Measurements from ENCODE around the gene HNRNPUL1. TPM values are rescaled to one million over a fixed set of nuclear protein-coding genes. Genes with fewer than 3 reads are reported as not detected.
"Not testable (repeated sequence)": the region's sequence is repeated elsewhere in the genome, so short reads cannot be mapped to it uniquely, and the experiment has no call there.

Gene HNRNPUL1
- total RNA-seq, 1 donor = 114 TPM

DNA sequence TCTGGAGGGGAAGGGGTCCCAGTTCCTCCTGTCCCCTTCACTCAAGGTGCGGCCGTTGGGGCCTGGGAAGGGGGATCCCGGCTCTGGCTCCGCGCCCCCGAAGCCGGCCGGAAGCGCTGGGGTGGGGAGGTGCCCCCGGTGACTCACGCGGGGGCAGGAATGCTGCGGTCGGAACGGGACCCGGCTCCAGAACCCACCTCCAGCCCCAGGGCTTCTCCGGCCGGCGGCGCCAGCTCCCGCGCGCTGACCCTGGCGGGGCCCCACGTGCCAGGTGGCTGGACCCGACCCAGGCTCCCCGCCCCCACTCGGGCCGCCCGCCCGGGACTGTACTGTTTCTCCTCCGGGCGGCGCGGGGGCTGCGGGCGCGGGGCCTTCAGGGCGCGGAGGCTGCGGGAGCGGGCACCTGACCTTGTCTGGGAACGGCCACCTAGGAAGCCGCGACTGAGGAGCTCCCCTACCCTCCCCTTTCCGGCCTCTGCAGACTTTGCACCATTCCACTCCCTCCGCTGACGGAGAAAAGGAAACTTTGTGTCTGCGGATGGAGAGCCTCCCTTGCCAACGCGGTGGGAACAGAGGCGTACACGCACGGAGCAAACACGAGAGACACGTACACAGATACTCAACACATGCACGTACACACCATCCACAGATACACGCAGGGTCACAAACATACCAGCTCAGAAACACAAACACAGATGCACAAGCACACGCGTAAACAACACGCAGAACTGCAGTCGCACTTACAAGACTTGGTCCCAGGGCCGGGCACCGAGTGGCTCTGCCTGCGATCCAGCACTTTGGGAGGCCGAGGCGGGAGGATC lies 37.9 kb upstream of the HNRNPUL1 start:
- Histone ChIP-seq H3K9me3 (ENCODE audit: low read depth, low read length) (no peaks in the 10 kb centered on the region), H2AFZ (ENCODE audit: low read length) (no peak overlapping the region), H4K20me1 (ENCODE audit: insufficient read depth, low read length) (peaks cover 3% of the 10 kb centered on the region), H3K79me2 (ENCODE audit: insufficient read depth, low read length) (peaks cover 74% of the 10 kb centered on the region), H3K27ac (ENCODE audit: low read depth, low read length) (peak overlapping the region; percentile 95), H3K36me3 (ENCODE audit: insufficient read depth, low read length) (peaks cover 77% of the 10 kb centered on the region), H3K4me1 (ENCODE audit: insufficient read depth, low read length) (peaks cover 53% of the 10 kb centered on the region), H3K27me3 (ENCODE audit: insufficient read depth, low read length) (no peaks in the 10 kb centered on the region), H3K4me3 (ENCODE audit: insufficient read depth, low read length) (peak overlapping the region; percentile 64), H3K4me2 (ENCODE audit: insufficient read depth, low read length) (peak overlapping the region; percentile 74)
- no peak for TF ChIP-seq CTCF (IDR thresholded peaks at IDR 0.05; ENCODE audit: extremely low read depth, low read depth, low read length)
- DNase-seq (ENCODE audit: insufficient read length, low spot score, missing footprints) = peak; percentile 95

DNA sequence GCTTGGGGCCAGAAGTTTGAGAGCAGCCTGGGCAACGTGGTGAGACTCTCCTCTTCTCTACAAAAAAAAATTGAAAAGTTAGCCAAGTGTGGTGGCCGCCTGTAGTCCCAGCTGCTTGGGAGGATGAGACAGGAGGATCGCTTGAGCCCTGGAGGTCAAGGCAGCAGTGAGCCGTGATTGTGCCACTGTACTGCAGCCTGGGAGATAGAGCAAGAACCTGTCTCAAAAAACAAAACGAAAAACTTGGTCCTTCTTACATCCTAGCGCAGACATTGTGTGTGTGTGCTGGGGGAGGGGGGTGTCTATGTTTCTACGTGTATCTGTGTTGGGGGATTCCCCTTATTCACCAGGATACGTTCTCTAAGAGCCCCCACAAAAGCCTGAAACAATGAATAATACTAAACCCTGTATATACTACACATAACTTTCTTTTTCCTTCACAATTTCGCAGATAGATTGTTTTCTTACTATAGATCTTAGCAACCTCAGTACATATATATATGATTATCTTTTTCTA lies 37.2 kb upstream of the HNRNPUL1 start:
- H3K27ac ChIP-seq (ENCODE audit: low read depth, low read length) = peak overlapping the region; percentile 95
- no peak for DNase-seq (ENCODE audit: insufficient read length, low spot score, missing footprints)
- peaks cover 46% of the 10 kb centered on the region for H3K4me1 ChIP-seq (ENCODE audit: insufficient read depth, low read length)
- no peaks in the 10 kb centered on the region for H3K9me3 ChIP-seq (ENCODE audit: low read depth, low read length)
- H3K4me2 ChIP-seq (ENCODE audit: insufficient read depth, low read length) = peak overlapping the region; percentile 74
- peaks cover 70% of the 10 kb centered on the region for H3K79me2 ChIP-seq (ENCODE audit: insufficient read depth, low read length)
- H3K36me3 ChIP-seq (ENCODE audit: insufficient read depth, low read length) = peaks cover 76% of the 10 kb centered on the region
- H4K20me1 ChIP-seq (ENCODE audit: insufficient read depth, low read length) = peaks cover 3% of the 10 kb centered on the region
- no peak overlapping the region for H3K4me3 ChIP-seq (ENCODE audit: insufficient read depth, low read length)
- no peak overlapping the region for H2AFZ ChIP-seq (ENCODE audit: low read length)
- no peak for TF ChIP-seq CTCF (IDR thresholded peaks at IDR 0.05; ENCODE audit: extremely low read depth, low read depth, low read length)
- H3K27me3 ChIP-seq (ENCODE audit: insufficient read depth, low read length) = no peaks in the 10 kb centered on the region

DNA sequence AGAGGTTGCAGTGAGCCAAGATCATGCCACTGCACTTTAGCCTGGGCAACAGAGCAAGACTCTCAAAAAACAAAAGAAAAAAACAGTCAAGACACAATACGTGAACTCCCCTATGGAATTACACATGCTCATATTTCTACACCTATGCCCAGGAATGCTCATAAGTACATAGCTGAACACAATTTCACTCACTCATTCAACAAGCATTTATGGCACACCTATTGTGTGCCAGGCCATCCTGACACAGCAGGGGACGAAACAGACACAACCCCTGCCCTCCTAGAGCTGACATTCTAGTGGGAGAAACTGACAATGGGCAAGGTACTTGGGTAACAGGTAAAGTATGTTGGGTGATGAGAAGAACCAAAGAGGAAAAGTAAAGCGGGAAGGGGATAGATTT lies 35.7 kb upstream of the HNRNPUL1 start:
- Histone ChIP-seq H3K4me2 (ENCODE audit: insufficient read depth, low read length) (no peak overlapping the region), H3K4me1 (ENCODE audit: insufficient read depth, low read length) (peaks cover 36% of the 10 kb centered on the region), H3K36me3 (ENCODE audit: insufficient read depth, low read length) (peaks cover 79% of the 10 kb centered on the region), H3K4me3 (ENCODE audit: insufficient read depth, low read length) (no peak overlapping the region), H2AFZ (ENCODE audit: low read length) (no peak overlapping the region), H3K27me3 (ENCODE audit: insufficient read depth, low read length) (no peaks in the 10 kb centered on the region), H3K9me3 (ENCODE audit: low read depth, low read length) (no peaks in the 10 kb centered on the region), H3K27ac (ENCODE audit: low read depth, low read length) (peak overlapping the region; percentile 45), H4K20me1 (ENCODE audit: insufficient read depth, low read length) (peaks cover 3% of the 10 kb centered on the region), H3K79me2 (ENCODE audit: insufficient read depth, low read length) (peaks cover 68% of the 10 kb centered on the region)
- no peak for DNase-seq (ENCODE audit: insufficient read length, low spot score, missing footprints)
- TF ChIP-seq CTCF (IDR thresholded peaks at IDR 0.05; ENCODE audit: extremely low read depth, low read depth, low read length) = no peak

- H3K4me3 ChIP-seq (ENCODE audit: insufficient read depth, low read length); H3K9me3 ChIP-seq (ENCODE audit: low read depth, low read length); H4K20me1 ChIP-seq (ENCODE audit: insufficient read depth, low read length); H3K4me2 ChIP-seq (ENCODE audit: insufficient read depth, low read length); H2AFZ ChIP-seq (ENCODE audit: low read length); DNase-seq (ENCODE audit: insufficient read length, low spot score, missing footprints); H3K27me3 ChIP-seq (ENCODE audit: insufficient read depth, low read length): not testable (repeated sequence)
- H3K27ac ChIP-seq (ENCODE audit: low read depth, low read length) = peak overlapping the region; percentile 50
- peaks cover 65% of the 10 kb centered on the region for H3K79me2 ChIP-seq (ENCODE audit: insufficient read depth, low read length)
- peaks cover 82% of the 10 kb centered on the region for H3K36me3 ChIP-seq (ENCODE audit: insufficient read depth, low read length)
- peaks cover 27% of the 10 kb centered on the region for H3K4me1 ChIP-seq (ENCODE audit: insufficient read depth, low read length)
Observed at GRCh38 chr19:41229338-41229737, 34.8 kb upstream of the HNRNPUL1 start.
